ENCODE results near the gene ATP6AP2.
"Not testable (repeated sequence)": the region's sequence is repeated elsewhere in the genome, so short reads cannot be mapped to it uniquely, and the experiment has no call there.

Gene ATP6AP2

DNA sequence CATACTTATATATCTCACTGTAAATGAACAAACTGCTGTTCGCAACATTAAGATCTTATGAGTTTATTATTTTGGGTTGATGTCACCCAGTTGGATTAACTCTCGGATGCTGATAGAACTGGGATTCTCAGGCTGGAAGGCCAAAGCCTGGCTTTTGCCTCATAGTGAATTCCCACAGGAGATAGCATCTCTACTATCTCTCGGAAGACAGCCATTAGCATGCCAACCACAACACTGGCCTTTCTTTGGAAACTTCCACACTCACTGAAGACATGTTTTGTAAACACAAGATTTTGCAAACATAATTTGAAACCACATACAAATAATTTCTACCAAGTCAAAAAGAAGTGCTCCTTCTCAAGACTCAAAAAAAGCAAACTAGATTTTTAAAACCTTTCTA lies 4.5 kb upstream of the ATP6AP2 start:
- DNase-seq = no peak

- no peak for DNase-seq
Measured at GRCh38 chrX:40578039-40578695, 2.6 kb upstream of the ATP6AP2 start.

DNA sequence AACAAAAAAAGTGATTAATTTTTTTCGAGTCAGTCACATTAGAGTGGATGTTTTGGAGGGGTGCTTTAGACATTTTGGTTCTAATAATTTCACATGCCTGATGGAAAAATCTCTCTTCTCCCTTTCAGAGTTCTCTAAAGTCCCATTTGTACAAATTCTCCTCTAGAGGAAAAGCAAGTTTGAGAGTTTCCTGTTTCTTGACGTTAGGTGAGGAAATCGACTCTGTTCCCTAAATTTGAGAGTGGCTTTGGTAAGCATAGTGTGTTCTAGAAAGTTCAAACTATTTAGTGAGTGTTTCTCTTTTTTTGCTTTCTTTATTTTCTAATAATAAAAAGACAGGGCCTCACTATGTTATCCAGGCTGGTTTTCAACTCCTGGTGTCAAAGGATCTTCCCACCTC lies 1.6 kb upstream of the ATP6AP2 start:
- DNase-seq = no peak

GRCh38 chrX:40579900-40580536 lies 752 bp upstream of the ATP6AP2 start:
- DNase-seq = no peak

- DNase-seq = no peak
Measured at GRCh38 chrX:40581336-40581920, 658 bp downstream of the ATP6AP2 start.

- DNase-seq = not testable (repeated sequence)
Measured at GRCh38 chrX:40582178-40582577, 1.4 kb downstream of the ATP6AP2 start.

DNA sequence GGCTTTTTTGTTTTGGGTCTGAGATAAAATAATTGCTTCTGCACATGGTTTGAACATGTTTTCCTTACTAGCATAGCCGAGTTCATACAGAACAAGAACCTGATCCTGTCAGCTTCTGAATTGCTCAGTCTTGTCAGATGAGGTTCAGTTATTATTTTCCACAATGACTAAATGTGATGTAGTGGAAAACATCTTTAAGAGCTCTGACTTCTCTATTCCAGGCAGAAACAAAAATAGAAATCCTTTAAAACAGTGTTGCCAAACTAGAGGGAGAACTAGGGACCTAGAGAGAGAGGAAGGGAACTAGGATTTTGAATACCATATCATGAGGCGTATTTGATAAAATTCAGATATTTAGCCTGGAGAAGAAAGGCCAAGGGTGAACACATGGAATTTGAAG lies 2.0 kb downstream of the ATP6AP2 start:
- DNase-seq = no peak

- DNase-seq = not testable (repeated sequence)
Measured at GRCh38 chrX:40587623-40588022, 6.9 kb downstream of the ATP6AP2 start.

DNA sequence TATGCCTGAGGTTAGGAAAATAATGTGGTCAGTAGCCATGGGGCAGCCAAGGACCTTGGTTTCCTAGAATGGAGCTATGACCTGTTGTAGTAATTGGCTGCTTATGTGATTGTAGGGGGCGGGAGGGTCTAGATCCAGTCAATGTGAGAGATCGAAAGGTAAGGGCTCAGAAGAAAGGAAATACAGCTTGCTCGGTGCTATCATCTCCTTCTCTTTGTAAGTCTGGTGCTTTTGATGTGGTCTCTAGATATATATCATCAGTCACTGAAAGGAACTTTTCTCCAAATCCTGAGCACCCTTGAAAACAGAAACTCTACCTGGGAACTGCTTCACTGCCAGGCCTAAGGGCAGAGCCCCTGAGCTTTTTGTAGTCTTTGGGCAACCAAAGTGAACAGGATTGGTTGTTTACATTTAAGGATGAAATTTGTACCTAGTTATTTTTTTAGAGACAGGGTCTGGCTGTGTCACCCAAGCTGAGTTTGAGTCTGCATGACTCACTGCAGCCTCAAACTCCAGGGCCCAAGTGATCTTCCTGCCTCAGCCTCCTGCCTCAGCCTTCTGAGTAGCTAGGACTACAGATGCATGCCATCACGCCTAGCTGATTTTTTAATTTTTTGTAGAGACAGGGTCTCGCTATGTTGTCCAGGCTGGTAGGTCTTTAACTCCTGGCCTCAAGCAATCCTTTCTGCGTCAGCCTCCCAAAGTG lies 9.0 kb downstream of the ATP6AP2 start:
- DNase-seq = not testable (repeated sequence)

DNA sequence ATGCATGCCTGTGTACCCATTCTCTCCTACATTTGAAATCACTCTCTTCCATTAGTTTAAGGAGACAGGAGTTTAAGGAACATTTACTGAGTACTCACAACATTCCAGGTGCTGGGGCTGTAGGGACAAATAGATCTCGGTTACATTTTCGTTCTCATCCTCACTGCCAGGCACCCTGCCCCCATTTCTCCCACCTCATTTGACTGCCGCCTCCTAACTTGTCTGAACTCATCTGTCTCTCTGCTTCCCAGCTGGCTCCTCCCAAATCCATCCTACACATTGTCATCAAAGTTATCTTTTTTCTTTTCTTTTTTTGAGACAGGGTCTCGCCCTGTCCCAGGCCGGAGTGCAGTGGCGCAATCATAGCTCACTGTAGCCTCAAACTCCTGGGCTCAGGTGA lies 22.7 kb downstream of the ATP6AP2 start:
- no peak for DNase-seq

DNA sequence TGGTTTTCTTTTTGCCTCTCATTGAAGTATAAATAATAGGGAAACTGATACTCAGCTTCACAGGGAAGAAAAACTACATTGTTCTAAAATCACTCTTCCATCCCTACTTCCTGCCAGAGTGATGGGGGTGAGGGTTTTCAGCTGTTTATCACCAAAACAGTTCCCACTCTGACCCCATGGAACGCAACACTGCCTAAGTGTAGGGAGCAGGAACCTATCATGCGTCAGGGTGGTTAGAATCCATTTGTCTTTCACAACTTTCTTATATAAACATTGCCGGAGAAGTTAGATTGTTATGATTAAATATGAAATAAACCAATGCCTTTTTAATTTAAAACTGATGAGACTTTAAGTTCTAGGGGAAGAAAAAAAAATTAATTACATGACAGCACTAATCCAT lies 26.6 kb downstream of the ATP6AP2 start:
- no peak for DNase-seq

DNA sequence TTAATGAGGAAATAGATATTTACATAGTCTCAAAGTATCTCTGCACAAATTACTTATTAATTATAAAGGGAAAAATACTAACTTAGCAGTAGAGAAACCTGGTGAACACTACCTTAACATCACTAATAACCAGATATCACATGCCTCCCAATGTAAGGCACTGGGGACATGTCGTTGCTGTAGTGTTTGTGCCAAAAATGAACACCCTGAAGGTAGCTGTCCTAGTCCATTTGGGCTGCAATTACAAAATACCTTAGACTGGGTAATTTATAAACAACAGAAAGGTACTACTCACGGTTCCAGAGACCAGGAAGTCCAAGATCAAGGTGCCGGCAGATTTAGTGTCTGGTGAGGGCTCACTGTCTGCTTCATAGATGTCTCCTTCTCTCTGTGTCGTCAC lies 31.7 kb downstream of the ATP6AP2 start:
- no peak for DNase-seq

- DNase-seq = no peak
Measured at GRCh38 chrX:40615976-40616375, 35.2 kb downstream of the ATP6AP2 start.

GRCh38 chrX:40617566-40617965 lies 36.8 kb downstream of the ATP6AP2 start:
- DNase-seq = no peak

DNA sequence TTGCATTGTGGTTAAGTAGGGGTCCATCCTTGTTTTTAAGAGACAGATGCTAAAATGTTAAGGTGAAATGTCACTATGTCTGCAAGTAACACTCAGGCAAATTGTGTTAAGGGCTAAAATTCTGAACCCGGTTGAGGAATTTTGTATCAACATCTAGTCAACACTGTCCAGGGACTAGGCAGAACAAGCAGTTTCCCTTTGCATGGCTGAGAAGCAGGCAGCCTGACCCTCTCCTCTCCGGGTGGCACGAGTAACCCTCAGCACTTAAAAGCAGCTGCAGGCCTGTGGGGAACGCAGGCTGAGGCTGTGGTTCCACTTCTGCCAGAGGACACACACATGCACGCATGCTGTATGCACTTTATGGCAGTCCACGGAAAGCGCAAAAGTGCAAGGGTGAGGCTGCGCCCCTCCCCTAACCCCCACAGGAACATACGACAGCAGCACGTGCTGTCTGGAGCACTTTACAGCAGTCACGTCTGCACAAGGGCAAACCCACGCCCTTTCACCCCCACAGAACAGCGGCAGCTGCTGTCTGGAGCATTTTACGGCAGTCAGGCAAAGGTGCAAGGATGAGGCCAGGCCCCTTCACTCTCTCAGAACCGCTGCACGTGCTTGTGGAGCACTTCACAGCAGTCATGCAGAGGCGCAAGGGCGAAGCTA lies 41.8 kb downstream of the ATP6AP2 start:
- DNase-seq = no peak

DNA sequence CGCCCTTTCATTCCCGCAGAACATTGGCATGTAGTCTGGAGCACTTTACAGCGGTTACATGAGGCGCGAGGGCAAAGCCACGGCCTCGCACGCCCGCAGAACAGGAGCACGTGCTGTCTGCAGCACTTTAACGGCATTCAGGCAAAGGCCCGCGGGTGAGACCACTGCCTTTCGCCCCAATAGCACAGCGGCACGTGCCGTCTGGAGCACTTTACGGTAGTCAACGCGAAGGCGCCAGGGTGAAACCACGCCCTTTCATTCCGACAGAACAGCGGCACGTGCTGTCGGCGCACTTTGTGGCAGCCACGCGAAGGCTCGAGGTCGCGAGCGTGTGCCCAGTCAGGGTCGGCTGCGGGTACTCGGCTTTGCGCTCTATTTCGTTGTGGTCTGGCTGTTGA lies 42.4 kb downstream of the ATP6AP2 start, which contains the start of gene MPC1L:
Gene MPC1L (plus strand): TSS at position 290 of the 398 bp plus-strand sequence. CDS start 138 bp downstream, outside the sequence.
- no peak for DNase-seq

GRCh38 chrX:40623665-40624064 lies 42.9 kb downstream of the ATP6AP2 start:
- no peak for DNase-seq

DNA sequence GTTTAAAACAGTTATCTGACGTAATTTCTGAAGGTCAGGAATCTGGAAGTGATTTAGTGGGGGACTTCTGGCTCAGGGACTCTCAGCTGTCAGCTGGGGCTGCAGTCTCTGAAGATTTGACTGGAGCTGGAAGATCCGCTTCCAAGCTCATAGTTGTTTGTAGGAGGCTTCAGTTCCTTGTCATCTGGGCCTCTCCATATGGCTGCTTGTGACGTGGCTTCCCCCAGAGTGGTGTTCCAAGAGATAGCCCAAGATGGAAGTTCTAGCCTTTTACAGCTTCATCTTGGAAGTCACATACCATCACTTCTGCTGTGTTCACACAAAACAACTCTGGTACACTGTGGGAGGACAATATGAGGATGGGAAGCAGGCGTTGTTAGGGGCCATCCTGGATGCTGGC lies 44.5 kb downstream of the ATP6AP2 start:
- DNase-seq = no peak

DNA sequence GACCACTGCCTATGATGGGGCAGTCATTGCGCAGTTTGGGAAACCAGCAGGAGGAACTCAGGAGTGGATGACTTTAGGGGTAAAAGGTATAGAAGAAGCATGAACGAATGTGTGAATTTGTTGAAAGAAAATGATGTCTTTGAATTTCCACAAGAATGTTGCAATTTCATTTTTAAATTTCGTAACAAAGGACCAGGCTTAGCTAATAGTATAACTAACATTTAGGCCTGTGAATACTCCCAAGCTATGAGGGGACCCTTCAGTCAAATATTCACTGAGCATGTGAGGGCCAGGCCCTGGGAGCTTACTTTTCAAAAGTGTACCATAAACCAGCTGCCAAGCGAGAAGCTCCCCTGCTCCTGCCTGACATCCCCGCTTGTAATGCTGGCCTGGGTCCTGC lies 47.7 kb downstream of the ATP6AP2 start:
- no peak for DNase-seq

- DNase-seq = no peak
Measured at GRCh38 chrX:40632199-40632598, 51.4 kb downstream of the ATP6AP2 start.

DNA sequence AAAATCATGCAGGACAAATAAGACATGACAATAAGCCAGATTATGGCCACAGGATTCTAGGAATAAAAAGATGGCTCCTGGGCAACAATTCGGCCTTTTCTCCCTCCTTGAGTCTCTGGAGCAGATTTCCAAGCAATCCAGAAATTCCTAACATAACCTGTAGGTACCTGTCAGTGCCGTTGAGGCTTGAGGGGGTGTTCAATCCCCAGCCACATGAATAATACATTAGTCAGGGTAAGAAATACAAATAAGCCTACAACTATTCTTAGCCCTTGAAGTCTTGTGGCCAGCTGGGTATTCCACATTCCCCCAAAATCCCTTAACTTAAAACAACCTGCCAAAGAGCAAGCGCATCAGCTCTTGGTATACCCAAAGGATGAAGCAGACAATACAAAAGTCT lies 56.9 kb downstream of the ATP6AP2 start:
- no peak for DNase-seq

DNA sequence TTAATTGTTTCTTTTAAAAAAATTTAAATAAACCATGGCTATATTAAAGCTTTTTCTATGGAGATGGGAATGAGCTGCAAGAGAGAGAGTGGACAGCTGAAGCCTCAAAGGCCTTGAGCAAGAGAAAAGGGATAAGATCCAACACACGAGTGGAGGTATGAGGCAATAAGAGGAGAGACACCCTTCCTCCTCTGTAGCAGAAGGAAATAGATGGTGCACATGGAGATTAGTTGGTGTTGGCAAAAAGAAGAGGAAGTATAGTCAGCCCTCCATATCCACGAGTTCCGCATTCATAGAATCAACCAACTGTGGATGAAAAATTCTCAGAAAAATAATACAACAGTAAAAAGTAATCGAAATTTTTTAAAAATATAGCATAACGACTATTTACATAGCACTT lies 63.4 kb downstream of the ATP6AP2 start:
- DNase-seq = no peak

DNA sequence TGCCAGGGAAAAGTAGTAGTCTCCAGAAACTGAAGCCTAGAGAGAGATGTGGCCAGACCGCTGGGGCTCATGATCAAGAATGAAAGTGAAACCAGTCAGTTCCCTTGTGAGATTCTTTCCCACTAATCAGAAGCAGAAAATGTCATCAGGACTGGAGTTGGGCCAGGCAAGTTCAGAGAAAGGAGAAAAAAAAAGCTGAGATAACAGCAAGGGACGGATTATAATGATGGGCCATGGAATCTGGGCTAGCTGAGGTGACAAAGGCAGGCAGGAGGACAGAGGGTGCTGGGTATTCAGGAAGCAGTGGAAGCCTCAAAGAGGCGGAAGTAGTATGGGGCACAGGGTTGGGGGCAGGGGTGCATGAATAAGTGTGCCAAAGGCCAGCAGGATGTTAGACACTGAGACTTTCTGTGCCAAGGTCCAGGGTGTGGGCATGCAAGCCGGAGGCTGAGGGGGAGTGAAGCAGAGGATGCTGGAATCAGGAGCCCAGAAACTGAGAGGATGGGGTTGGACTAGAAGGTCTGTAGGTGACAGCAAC lies 64.1 kb downstream of the ATP6AP2 start:
- DNase-seq = no peak
